GM12878 (cell line): ENCODE results near the gene ATP1B1. TPM values are rescaled to one million over a fixed set of nuclear protein-coding genes. Genes with fewer than 3 reads are reported as not detected.

Source experiments
- ATAC-seq: fragments of 200-7000 bp; cut with Tn5 transposase; 3 replicates; pipeline ENCODE4 v1.9.1; 2020; ENCODE audit warnings: mild to moderate bottlenecking, moderate library complexity
- BruUV-seq: library from RNA; stranded (reverse); fragments of 400-500 nt; replicated peaks from 2 replicates; lab custom pipeline; 2021; lab: Mats Ljungman, UMichigan
- CTCF ChIA-PET: fragments of 300-600 bp; sonication (Branson Sonifier 250); formaldehyde crosslinking; extraction: SDS; loops from one replicate; lab custom pipeline; 2021; ENCODE audit warnings: inconsistent platforms; lab: Yijun Ruan, JAX
- POLR2A ChIA-PET: fragments of 350-600 bp; formaldehyde crosslinking; extraction: SDS; loops from one replicate; lab custom pipeline; 2021; ENCODE audit warnings: inconsistent platforms; lab: Charles Lee
- RAD21 ChIA-PET: fragments of 300-600 bp; sonication (Branson Sonifier 250); formaldehyde crosslinking; loops from one replicate; lab custom pipeline; 2023; ENCODE audit warnings: antibody characterized with exemption; ENCODE audit not compliant: unreplicated experiment; lab: Charles Lee
- SMC1A ChIA-PET: fragments of 300-600 bp; sonication (Branson Sonifier 250); formaldehyde crosslinking; loops from one replicate; lab custom pipeline; 2023; ENCODE audit not compliant: unreplicated experiment, uncharacterized antibody; lab: Charles Lee
- DNase-seq: peaks from one replicate; pipeline ENCODE4 v3.0.0-alpha.2; 2011; ENCODE audit warnings: low read depth, low spot score
- FAIRE-seq: peaks from 3 replicates; lab custom pipeline; 2011; peaks lifted over from hg19 to GRCh38; lab: Jason Lieb, UNC
- H2AFZ ChIP-seq: 2 replicates; pipeline ENCODE4 v1.6.0; 2011; ENCODE audit warnings: low read depth, low read length, control low read depth; ENCODE audit not compliant: control insufficient read depth
- H3K27ac ChIP-seq: 2 replicates; pipeline ENCODE4 v1.5.1; 2011; ENCODE audit warnings: control low read depth; ENCODE audit not compliant: control insufficient read depth, insufficient read depth
- H3K27me3 ChIP-seq, 2 experiments: replicated peaks in 1 of 2; 2 replicates each; pipeline versions ENCODE4 v1.6.0 to v1.6.1; 2011; ENCODE audit warnings: low read length in 1 of 2; ENCODE audit not compliant: control insufficient read depth in 2 of 2, insufficient read depth in 2 of 2
- H3K36me3 ChIP-seq, 2 experiments: 2 replicates each; pipeline ENCODE4 v1.5.1; 2011; ENCODE audit warnings: low read length in 1 of 2; ENCODE audit not compliant: control insufficient read depth in 2 of 2, insufficient read depth in 2 of 2
- H3K4me1 ChIP-seq: 2 replicates; pipeline ENCODE4 v1.6.1; 2011; ENCODE audit warnings: mild to moderate bottlenecking, low read length, moderate library complexity, mixed read lengths; ENCODE audit not compliant: control insufficient read depth, insufficient read depth
- H3K4me2 ChIP-seq: 2 replicates; pipeline ENCODE4 v1.6.0; 2011; ENCODE audit warnings: control low read depth; ENCODE audit not compliant: control insufficient read depth, insufficient read depth
- H3K4me3 ChIP-seq: fragments of 200-600 bp; sonication (generic); 2 replicates; pipeline ENCODE4 v1.5.1; 2016
- H3K79me2 ChIP-seq: 2 replicates; pipeline ENCODE4 v1.6.0; 2011; ENCODE audit warnings: low read length; ENCODE audit not compliant: control insufficient read depth, insufficient read depth
- H3K9ac ChIP-seq: 2 replicates; pipeline ENCODE4 v1.8.0; 2011; ENCODE audit warnings: low read length, control low read depth, mixed read lengths; ENCODE audit not compliant: control insufficient read depth, insufficient read depth
- H3K9me3 ChIP-seq: replicated peaks from 3 replicates; pipeline ENCODE4 v1.5.1; 2011; ENCODE audit warnings: mild to moderate bottlenecking, low read length; ENCODE audit not compliant: control insufficient read depth, insufficient read depth
- H4K20me1 ChIP-seq: 2 replicates; pipeline ENCODE4 v1.6.0; 2011; ENCODE audit not compliant: control insufficient read depth, insufficient read depth
- BACH1 ChIP-seq: fragments of 450-650 bp; IDR thresholded peaks from 2 replicates; pipeline ENCODE4 v1.6.1; 2017; ENCODE audit warnings: mild to moderate bottlenecking, borderline replicate concordance
- BCL11A ChIP-seq: IDR thresholded peaks from 2 replicates; pipeline ENCODE4 v1.6.1; 2011; ENCODE audit warnings: low read depth, low read length
- CBFB ChIP-seq: IDR thresholded peaks from 2 replicates; pipeline ENCODE4 v1.6.1; 2016; ENCODE audit warnings: antibody characterized with exemption, low read depth
- EED ChIP-seq: sonication (generic); IDR thresholded peaks from 2 replicates; pipeline ENCODE4 v1.6.1; 2016; ENCODE audit warnings: antibody characterized with exemption, low read depth
- IKZF1 ChIP-seq: fragments of 450-650 bp; conservative IDR thresholded peaks from 2 replicates; pipeline ENCODE4 v1.6.1; 2017; ENCODE audit warnings: antibody characterized with exemption, mild to moderate bottlenecking
- IRF4 ChIP-seq: IDR thresholded peaks from 2 replicates; pipeline ENCODE4 v1.6.1; 2011; ENCODE audit warnings: low read depth, low read length
- NBN ChIP-seq: fragments of 450-650 bp; IDR thresholded peaks from 2 replicates; pipeline ENCODE4 v1.6.1; 2016
- NFIC ChIP-seq: IDR thresholded peaks from 2 replicates; pipeline ENCODE4 v1.6.1; 2012; ENCODE audit warnings: low read depth, mild to moderate bottlenecking, inconsistent platforms, low read length, moderate library complexity
- RELA ChIP-seq: fragments of 450-650 bp; IDR thresholded peaks from 2 replicates; pipeline ENCODE4 v1.8.0; 2014; ENCODE audit warnings: borderline replicate concordance; ENCODE audit not compliant: partially characterized antibody
- TBL1XR1 ChIP-seq: IDR thresholded peaks from 2 replicates; pipeline ENCODE4 v1.6.1; 2012; ENCODE audit warnings: low read depth, low read length, improper control_type of control experiment
- whole genome bisulfite sequencing: methylation state at CpG from one replicate; pipeline ENCODE4 v1.1.6; 2016; ENCODE audit warnings: low lambda C conversion rate; ENCODE audit not compliant: insufficient replicate concordance, insufficient coverage; ENCODE audit errors: missing lambda C conversion rate; 5-methylcytosine and 5-hydroxymethylcytosine counted together
- in situ Hi-C: fragments of 300-500 bp; cut with MboI; formaldehyde crosslinking; loops from 9 replicates; pipeline ENCODE4 v1.14.3; 2018; ENCODE audit warnings: mixed read lengths
- intact Hi-C: fragments of 100-400 bp; cut with micrococcal nuclease; formaldehyde crosslinking; loops from one replicate; pipeline ENCODE4 v1.14.2; 2022; ENCODE audit not compliant: unreplicated experiment
- polyA plus RNA-seq, 11 experiments: library from polyadenylated mRNA; depleted of rRNA in 4 of 11; unstranded in 6 of 11; stranded (reverse) in 5 of 11; fragments of >200 nt; fragmentation: Nextera tagmentation in 4 of 11; fragmentation: Illumina TruSeq in 1 of 11; extraction: Ambion mirVana in 4 of 11; extraction: Trizol in 1 of 11; gene quantifications; 1 replicate in 1 of 11; 2 replicates in 10 of 11; pipeline versions ENCODE4 v1.2.1 to v1.2.3, GENCODE V29; 2011 to 2016; ENCODE audit warnings: inconsistent platforms in 2 of 11, missing spikeins in 2 of 11, low read depth in 1 of 11
- total RNA-seq, 4 experiments: library from RNA; depleted of rRNA in 3 of 4; stranded (reverse); fragments of >200 nt in 3 of 4; fragmentation: Illumina TruSeq in 1 of 4; extraction: Trizol in 1 of 4; gene quantifications; 2 replicates each; pipeline versions ENCODE4 v1.2.1 to v1.2.3, GENCODE V29; 2013 to 2021
- TF ChIP-seq, protein P1 (sequence below): IDR thresholded peaks from 2 replicates; pipeline ENCODE4 v1.6.1; 2011; ENCODE audit warnings: borderline replicate concordance, low read depth, mild to moderate bottlenecking, moderate library complexity, low read length; ENCODE audit not compliant: insufficient read depth, poor library complexity, severe bottlenecking
- TF ChIP-seq, protein P2 (sequence below): fragments of 450-650 bp; IDR thresholded peaks from 2 replicates; pipeline ENCODE4 v1.6.1; 2017; ENCODE audit warnings: mild to moderate bottlenecking
- TF ChIP-seq, protein P3 (sequence below): fragments of 450-650 bp; IDR thresholded peaks from 2 replicates; pipeline ENCODE4 v1.6.1; 2016; ENCODE audit warnings: mild to moderate bottlenecking, moderate library complexity, borderline replicate concordance
- TF ChIP-seq, protein P4 (sequence below): fragments of 450-650 bp; IDR thresholded peaks from 2 replicates; pipeline ENCODE4 v1.6.1; 2017; ENCODE audit warnings: mild to moderate bottlenecking, low read depth, inconsistent platforms; ENCODE audit not compliant: poor library complexity, severe bottlenecking

ATP1B1 gene
- total and polyA plus RNA-seq, 10 of the 15 experiments (the other 5 are each of a cell fraction or from before 2014, with no cell fraction given): 0.84 to 14.0 (median 1.4) TPM

DNA sequence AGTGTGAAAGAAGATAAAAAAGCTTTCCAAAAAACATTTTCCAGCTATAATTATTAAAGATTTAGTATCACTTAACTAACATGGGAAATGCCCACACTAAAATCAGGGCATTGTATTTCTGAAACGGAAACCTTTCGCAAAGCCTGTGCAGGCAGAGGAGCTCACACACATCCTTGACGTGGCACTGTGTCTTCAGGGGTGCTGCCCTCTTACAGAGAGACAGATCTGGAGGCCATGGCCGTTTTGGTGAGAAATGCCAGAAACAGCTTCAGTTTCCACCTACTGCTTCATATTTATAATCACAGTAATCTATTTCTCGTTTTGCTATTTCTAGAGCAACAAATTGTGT is 26.7 kb downstream of the ATP1B1 start:
- no peak for TF ChIP-seq NBN
- no peak for TF ChIP-seq EED
- TF ChIP-seq, protein P1, sequence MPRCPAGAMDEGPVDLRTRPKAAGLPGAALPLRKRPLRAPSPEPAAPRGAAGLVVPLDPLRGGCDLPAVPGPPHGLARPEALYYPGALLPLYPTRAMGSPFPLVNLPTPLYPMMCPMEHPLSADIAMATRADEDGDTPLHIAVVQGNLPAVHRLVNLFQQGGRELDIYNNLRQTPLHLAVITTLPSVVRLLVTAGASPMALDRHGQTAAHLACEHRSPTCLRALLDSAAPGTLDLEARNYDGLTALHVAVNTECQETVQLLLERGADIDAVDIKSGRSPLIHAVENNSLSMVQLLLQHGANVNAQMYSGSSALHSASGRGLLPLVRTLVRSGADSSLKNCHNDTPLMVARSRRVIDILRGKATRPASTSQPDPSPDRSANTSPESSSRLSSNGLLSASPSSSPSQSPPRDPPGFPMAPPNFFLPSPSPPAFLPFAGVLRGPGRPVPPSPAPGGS: no peak
- TF ChIP-seq, protein P2, sequence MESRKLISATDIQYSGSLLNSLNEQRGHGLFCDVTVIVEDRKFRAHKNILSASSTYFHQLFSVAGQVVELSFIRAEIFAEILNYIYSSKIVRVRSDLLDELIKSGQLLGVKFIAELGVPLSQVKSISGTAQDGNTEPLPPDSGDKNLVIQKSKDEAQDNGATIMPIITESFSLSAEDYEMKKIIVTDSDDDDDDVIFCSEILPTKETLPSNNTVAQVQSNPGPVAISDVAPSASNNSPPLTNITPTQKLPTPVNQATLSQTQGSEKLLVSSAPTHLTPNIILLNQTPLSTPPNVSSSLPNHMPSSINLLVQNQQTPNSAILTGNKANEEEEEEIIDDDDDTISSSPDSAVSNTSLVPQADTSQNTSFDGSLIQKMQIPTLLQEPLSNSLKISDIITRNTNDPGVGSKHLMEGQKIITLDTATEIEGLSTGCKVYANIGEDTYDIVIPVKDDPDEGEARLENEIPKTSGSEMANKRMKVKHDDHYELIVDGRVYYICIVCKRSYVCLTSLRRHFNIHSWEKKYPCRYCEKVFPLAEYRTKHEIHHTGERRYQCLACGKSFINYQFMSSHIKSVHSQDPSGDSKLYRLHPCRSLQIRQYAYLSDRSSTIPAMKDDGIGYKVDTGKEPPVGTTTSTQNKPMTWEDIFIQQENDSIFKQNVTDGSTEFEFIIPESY: no peak
- TF ChIP-seq BACH1: no peak
- no peak for TF ChIP-seq RELA
- no peak for TF ChIP-seq NFIC
- no peak for TF ChIP-seq TBL1XR1
- TF ChIP-seq, protein P3, sequence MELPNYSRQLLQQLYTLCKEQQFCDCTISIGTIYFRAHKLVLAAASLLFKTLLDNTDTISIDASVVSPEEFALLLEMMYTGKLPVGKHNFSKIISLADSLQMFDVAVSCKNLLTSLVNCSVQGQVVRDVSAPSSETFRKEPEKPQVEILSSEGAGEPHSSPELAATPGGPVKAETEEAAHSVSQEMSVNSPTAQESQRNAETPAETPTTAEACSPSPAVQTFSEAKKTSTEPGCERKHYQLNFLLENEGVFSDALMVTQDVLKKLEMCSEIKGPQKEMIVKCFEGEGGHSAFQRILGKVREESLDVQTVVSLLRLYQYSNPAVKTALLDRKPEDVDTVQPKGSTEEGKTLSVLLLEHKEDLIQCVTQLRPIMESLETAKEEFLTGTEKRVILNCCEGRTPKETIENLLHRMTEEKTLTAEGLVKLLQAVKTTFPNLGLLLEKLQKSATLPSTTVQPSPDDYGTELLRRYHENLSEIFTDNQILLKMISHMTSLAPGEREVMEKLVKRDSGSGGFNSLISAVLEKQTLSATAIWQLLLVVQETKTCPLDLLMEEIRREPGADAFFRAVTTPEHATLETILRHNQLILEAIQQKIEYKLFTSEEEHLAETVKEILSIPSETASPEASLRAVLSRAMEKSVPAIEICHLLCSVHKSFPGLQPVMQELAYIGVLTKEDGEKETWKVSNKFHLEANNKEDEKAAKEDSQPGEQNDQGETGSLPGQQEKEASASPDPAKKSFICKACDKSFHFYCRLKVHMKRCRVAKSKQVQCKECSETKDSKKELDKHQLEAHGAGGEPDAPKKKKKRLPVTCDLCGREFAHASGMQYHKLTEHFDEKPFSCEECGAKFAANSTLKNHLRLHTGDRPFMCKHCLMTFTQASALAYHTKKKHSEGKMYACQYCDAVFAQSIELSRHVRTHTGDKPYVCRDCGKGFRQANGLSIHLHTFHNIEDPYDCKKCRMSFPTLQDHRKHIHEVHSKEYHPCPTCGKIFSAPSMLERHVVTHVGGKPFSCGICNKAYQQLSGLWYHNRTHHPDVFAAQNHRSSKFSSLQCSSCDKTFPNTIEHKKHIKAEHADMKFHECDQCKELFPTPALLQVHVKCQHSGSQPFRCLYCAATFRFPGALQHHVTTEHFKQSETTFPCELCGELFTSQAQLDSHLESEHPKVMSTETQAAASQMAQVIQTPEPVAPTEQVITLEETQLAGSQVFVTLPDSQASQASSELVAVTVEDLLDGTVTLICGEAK: no peak
- TF ChIP-seq CBFB: no peak
- TF ChIP-seq, protein P4, sequence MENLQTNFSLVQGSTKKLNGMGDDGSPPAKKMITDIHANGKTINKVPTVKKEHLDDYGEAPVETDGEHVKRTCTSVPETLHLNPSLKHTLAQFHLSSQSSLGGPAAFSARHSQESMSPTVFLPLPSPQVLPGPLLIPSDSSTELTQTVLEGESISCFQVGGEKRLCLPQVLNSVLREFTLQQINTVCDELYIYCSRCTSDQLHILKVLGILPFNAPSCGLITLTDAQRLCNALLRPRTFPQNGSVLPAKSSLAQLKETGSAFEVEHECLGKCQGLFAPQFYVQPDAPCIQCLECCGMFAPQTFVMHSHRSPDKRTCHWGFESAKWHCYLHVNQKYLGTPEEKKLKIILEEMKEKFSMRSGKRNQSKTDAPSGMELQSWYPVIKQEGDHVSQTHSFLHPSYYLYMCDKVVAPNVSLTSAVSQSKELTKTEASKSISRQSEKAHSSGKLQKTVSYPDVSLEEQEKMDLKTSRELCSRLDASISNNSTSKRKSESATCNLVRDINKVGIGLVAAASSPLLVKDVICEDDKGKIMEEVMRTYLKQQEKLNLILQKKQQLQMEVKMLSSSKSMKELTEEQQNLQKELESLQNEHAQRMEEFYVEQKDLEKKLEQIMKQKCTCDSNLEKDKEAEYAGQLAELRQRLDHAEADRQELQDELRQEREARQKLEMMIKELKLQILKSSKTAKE: no peak
- no peak for TF ChIP-seq BCL11A
- TF ChIP-seq IRF4: no peak
- TF ChIP-seq IKZF1: no peak
- Histone ChIP-seq H3K27me3 (no peaks in the 10 kb centered on the region), H3K36me3 (no peaks in the 10 kb centered on the region), H3K9me3 (no peaks in the 10 kb centered on the region), H3K79me2 (no peaks in the 10 kb centered on the region), H3K9ac (no peak overlapping the region), H3K4me3 (no peak overlapping the region), H4K20me1 (no peaks in the 10 kb centered on the region), H3K27ac (no peak overlapping the region), H3K4me1 (no peaks in the 10 kb centered on the region), H3K4me2 (no peak overlapping the region), H2AFZ (no peak overlapping the region)
- ChIA-PET RAD21 (interaction anchor here (0.7 to 3.6 kb wide), 16 partner anchors 13 to 791 kb away, joined by 3 to 22 read pairs (median 4); no protein-coding TSS in a partner anchor), POLR2A (interaction anchor here (0.7 to 1.3 kb wide), 4 partner anchors 13 to 108 kb away, joined by 3 to 6 read pairs (median 3); no protein-coding TSS in a partner anchor), CTCF (interaction anchor here (0.8 to 3.7 kb wide), 19 partner anchors 13 to 791 kb away, joined by 3 to 23 read pairs (median 4); no protein-coding TSS in a partner anchor), SMC1A (interaction anchor here (0.5 to 4.8 kb wide), 27 partner anchors 9 to 1769 kb away, joined by 3 to 32 read pairs (median 3); no protein-coding TSS in a partner anchor)
- no TSS peak for BruUV-seq
- ATAC-seq: no peak
- no peak for FAIRE-seq
- 81% methylated on average over 5 of the region's 5 CpGs for WGBS
- DNase-seq: no peak
- intact Hi-C loops: loop anchor here (10.0 kb wide), 1 partner anchor 698 kb away; no protein-coding TSS in a partner anchor
- in situ Hi-C loops: no loop called here
